Ishikawa (cell line): ENCODE data around the gene GZMM.
A peak's percentile ranks its signal among the peaks of the same experiment; 100 is the strongest.

Source experiments
- CEBPB ChIP-seq: IDR thresholded peaks from 2 replicates; pipeline ENCODE4 v1.6.1; 2012
- CREB1 ChIP-seq: IDR thresholded peaks from 2 replicates; pipeline ENCODE4 v1.6.1; 2012; ENCODE audit warnings: low read depth
- EGR1 ChIP-seq: IDR thresholded peaks from 2 replicates; pipeline ENCODE4 v1.6.1; 2012
- EP300 ChIP-seq: IDR thresholded peaks from 2 replicates; pipeline ENCODE4 v1.6.1; 2012; ENCODE audit warnings: borderline replicate concordance
- FOXM1 ChIP-seq: IDR thresholded peaks from 2 replicates; pipeline ENCODE4 v1.6.1; 2012; ENCODE audit warnings: low read depth, borderline replicate concordance
- MAX ChIP-seq: IDR thresholded peaks from 2 replicates; pipeline ENCODE4 v1.6.1; 2012
- NFIC ChIP-seq: IDR thresholded peaks from 2 replicates; pipeline ENCODE4 v1.6.1; 2012
- RAD21 ChIP-seq: IDR thresholded peaks from 2 replicates; pipeline ENCODE4 v1.6.1; 2012; ENCODE audit warnings: low read depth
- REST ChIP-seq: IDR thresholded peaks from 2 replicates; pipeline ENCODE4 v1.6.1; 2012; ENCODE audit warnings: low read depth, mild to moderate bottlenecking
- TAF1 ChIP-seq: IDR thresholded peaks from 2 replicates; pipeline ENCODE4 v1.6.1; 2012; ENCODE audit warnings: low read depth, mild to moderate bottlenecking
- TCF12 ChIP-seq: IDR thresholded peaks from 2 replicates; pipeline ENCODE4 v1.6.1; 2012; ENCODE audit warnings: low read depth
- TEAD4 ChIP-seq: IDR thresholded peaks from 2 replicates; pipeline ENCODE4 v1.6.1; 2012
- USF1 ChIP-seq: IDR thresholded peaks from 2 replicates; pipeline ENCODE4 v1.6.1; 2012
- YY1 ChIP-seq: IDR thresholded peaks from 2 replicates; pipeline ENCODE4 v1.6.1; 2012; ENCODE audit warnings: low read depth
- ZBTB7A ChIP-seq: IDR thresholded peaks from 2 replicates; pipeline ENCODE4 v1.6.1; 2012; ENCODE audit warnings: low read depth

Gene GZMM

GRCh38 chr19:508204-509150 lies 35.4 kb upstream of the GZMM start:
- TF ChIP-seq TEAD4 (no peak), CEBPB (no peak), RAD21 (no peak), REST (no peak), ZBTB7A (no peak), FOXM1 (no peak), MAX (no peak), TCF12 (no peak), YY1 (no peak), TAF1 (no peak), NFIC (no peak), CREB1 (no peak), EP300 (no peak), EGR1 (no peak), USF1 (no peak)

- peak; percentile 63 for TF ChIP-seq RAD21
- peak; percentile 72 for TF ChIP-seq MAX
- no peak for TF ChIP-seq REST
Observed at GRCh38 chr19:510606-511100, 33.2 kb upstream of the GZMM start.

GRCh38 chr19:511101-511851 lies 32.6 kb upstream of the GZMM start:
- no peak for TF ChIP-seq EP300
- TF ChIP-seq REST = no peak
- no peak for TF ChIP-seq EGR1
- no peak for TF ChIP-seq CEBPB
- no peak for TF ChIP-seq USF1
- no peak for TF ChIP-seq YY1
- TF ChIP-seq NFIC = no peak
- TF ChIP-seq TCF12 = no peak

- TF ChIP-seq EGR1 = no peak
- no peak for TF ChIP-seq ZBTB7A
- TF ChIP-seq USF1 = no peak
- TF ChIP-seq MAX = no peak
- TF ChIP-seq FOXM1 = no peak
- TF ChIP-seq NFIC = no peak
- no peak for TF ChIP-seq YY1
- TF ChIP-seq REST = no peak
- no peak for TF ChIP-seq CREB1
- no peak for TF ChIP-seq TAF1
- no peak for TF ChIP-seq TCF12
- TF ChIP-seq EP300 = no peak
- no peak for TF ChIP-seq CEBPB
- no peak for TF ChIP-seq TEAD4
- no peak for TF ChIP-seq RAD21
Observed at GRCh38 chr19:512547-513365, 31.1 kb upstream of the GZMM start.
